H9 (cell line): ENCODE results near the gene KCNMB2. TPM values are rescaled to one million over a fixed set of nuclear protein-coding genes. Genes with fewer than 3 reads are reported as not detected.

ENCODE experiments used
- DNase-seq: peaks from one replicate; pipeline ENCODE4 v3.0.0-alpha.2; 2017
- H2AFZ ChIP-seq: one replicate; pipeline ENCODE4 v1.6.1; 2013; ENCODE audit warnings: mild to moderate bottlenecking, low read length, control low read depth, moderate library complexity
- H2AK5ac ChIP-seq: 2 replicates; pipeline ENCODE4 v1.6.1; 2013; ENCODE audit warnings: low read length, control low read depth, mixed read lengths; ENCODE audit not compliant: insufficient read length
- H2BK120ac ChIP-seq: one replicate; pipeline ENCODE4 v1.6.1; 2013; ENCODE audit warnings: low read depth, mild to moderate bottlenecking, low read length, control low read depth, inconsistent platforms; ENCODE audit not compliant: poor library complexity, severe bottlenecking
- H2BK12ac ChIP-seq: 2 replicates; pipeline ENCODE4 v1.6.1; 2013; ENCODE audit warnings: low read length, control low read depth, mixed read lengths, low read depth; ENCODE audit not compliant: insufficient read length
- H2BK15ac ChIP-seq: 2 replicates; pipeline ENCODE4 v1.6.1; 2013; ENCODE audit warnings: low read depth, low read length, control low read depth
- H2BK20ac ChIP-seq: one replicate; pipeline ENCODE4 v1.6.1; 2013; ENCODE audit warnings: low read depth, mild to moderate bottlenecking, low read length, control low read depth, inconsistent platforms; ENCODE audit not compliant: poor library complexity, severe bottlenecking
- H2BK5ac ChIP-seq: 2 replicates; pipeline ENCODE4 v1.6.1; 2013; ENCODE audit warnings: low read length, control low read depth, mixed read lengths; ENCODE audit not compliant: insufficient read length
- H3K14ac ChIP-seq: 2 replicates; pipeline ENCODE4 v1.6.1; 2013; ENCODE audit warnings: low read length, control low read depth; ENCODE audit not compliant: insufficient read depth
- H3K18ac ChIP-seq: 2 replicates; pipeline ENCODE4 v1.6.1; 2013; ENCODE audit warnings: low read depth, mild to moderate bottlenecking, mixed read lengths, low read length, control low read depth; ENCODE audit not compliant: insufficient read length
- H3K23ac ChIP-seq: 2 replicates; pipeline ENCODE4 v1.6.1; 2013; ENCODE audit warnings: low read length, control low read depth, mixed read lengths, low read depth; ENCODE audit not compliant: insufficient read length
- H3K23me2 ChIP-seq: 2 replicates; pipeline ENCODE4 v1.6.1; 2013; ENCODE audit warnings: low read depth, mild to moderate bottlenecking, mixed read lengths, low read length, control low read depth; ENCODE audit not compliant: insufficient read length, poor library complexity, severe bottlenecking
- H3K27ac ChIP-seq: 2 replicates; pipeline ENCODE4 v1.5.1; 2013; ENCODE audit warnings: low read length, control low read depth, mixed read lengths, low read depth; ENCODE audit not compliant: insufficient read length
- H3K27me3 ChIP-seq: 2 replicates; pipeline ENCODE4 v1.6.1; 2013; ENCODE audit warnings: low read length, control low read depth, inconsistent platforms; ENCODE audit not compliant: insufficient read depth
- H3K4ac ChIP-seq: 2 replicates; pipeline ENCODE4 v1.6.1; 2013; ENCODE audit warnings: low read depth, mild to moderate bottlenecking, control low read depth, inconsistent platforms, low read length, moderate library complexity
- H3K4me1 ChIP-seq: 2 replicates; pipeline ENCODE4 v1.6.1; 2013; ENCODE audit warnings: low read length, control low read depth, inconsistent platforms; ENCODE audit not compliant: insufficient read depth
- H3K4me2 ChIP-seq: 2 replicates; pipeline ENCODE4 v1.6.1; 2013; ENCODE audit warnings: low read length, control low read depth, mixed read lengths; ENCODE audit not compliant: insufficient read length, insufficient read depth
- H3K56ac ChIP-seq: 2 replicates; pipeline ENCODE4 v1.6.1; 2013; ENCODE audit warnings: low read depth, mild to moderate bottlenecking, mixed read lengths, low read length, control low read depth; ENCODE audit not compliant: insufficient read length
- H3K79me1 ChIP-seq: 2 replicates; pipeline ENCODE4 v1.6.1; 2013; ENCODE audit warnings: low read depth, mild to moderate bottlenecking, moderate library complexity, low read length, control low read depth, inconsistent platforms; ENCODE audit not compliant: insufficient read depth, poor library complexity, severe bottlenecking
- H3K79me2 ChIP-seq: 2 replicates; pipeline ENCODE4 v1.6.1; 2013; ENCODE audit warnings: low read length, control low read depth, inconsistent platforms; ENCODE audit not compliant: insufficient read depth
- H3K9ac ChIP-seq: 2 replicates; pipeline ENCODE4 v1.6.1; 2013; ENCODE audit warnings: low read length, control low read depth, mixed read lengths; ENCODE audit not compliant: insufficient read length; ENCODE audit errors: extremely low read depth
- H3K9me3 ChIP-seq: one replicate; pipeline ENCODE4 v1.6.1; 2013; ENCODE audit warnings: low read depth, low read length, inconsistent platforms; ENCODE audit not compliant: control insufficient read depth
- H3T11ph ChIP-seq: one replicate; pipeline ENCODE4 v1.6.1; 2013; ENCODE audit warnings: mild to moderate bottlenecking, low read length, control low read depth, inconsistent platforms
- H4K20me1 ChIP-seq: one replicate; pipeline ENCODE4 v1.6.1; 2013; ENCODE audit not compliant: control insufficient read depth, insufficient read length, insufficient read depth
- H4K5ac ChIP-seq: 2 replicates; pipeline ENCODE4 v1.6.1; 2013; ENCODE audit warnings: low read depth, mild to moderate bottlenecking, mixed read lengths, low read length, control low read depth; ENCODE audit not compliant: insufficient read length
- H4K8ac ChIP-seq: replicated peaks from 2 replicates; pipeline ENCODE4 v1.6.1; 2013; ENCODE audit warnings: low read length, control low read depth, mixed read lengths, low read depth; ENCODE audit not compliant: insufficient read length
- H4K91ac ChIP-seq: 2 replicates; pipeline ENCODE4 v1.6.1; 2013; ENCODE audit warnings: low read depth, mild to moderate bottlenecking, moderate library complexity, mixed read lengths, low read length, control low read depth; ENCODE audit not compliant: insufficient read length
- H3K27ac Mint-ChIP-seq, 3 experiments: 2 replicates in 2 of 3; 3 replicates in 1 of 3; pipeline ENCODE4 v1.8.0; 2020 to 2021; ENCODE audit warnings: mixed read lengths in 3 of 3, mild to moderate bottlenecking in 1 of 3, moderate library complexity in 1 of 3
- H3K27me3 Mint-ChIP-seq: 2 replicates; pipeline ENCODE4 v1.8.0; 2021; ENCODE audit warnings: low read depth, mild to moderate bottlenecking, moderate library complexity, mixed read lengths
- H3K36me3 Mint-ChIP-seq, 3 experiments: 2 replicates in 2 of 3; 3 replicates in 1 of 3; pipeline ENCODE4 v1.8.0; 2020 to 2021; ENCODE audit warnings: low read depth in 3 of 3, mixed read lengths in 3 of 3; ENCODE audit not compliant: insufficient read depth in 1 of 3
- H3K4me1 Mint-ChIP-seq, 2 experiments: 2 replicates each; pipeline ENCODE4 v1.8.0; 2020; ENCODE audit warnings: mixed read lengths in 2 of 2
- H3K4me3 Mint-ChIP-seq, 2 experiments: 2 replicates in 1 of 2; 3 replicates in 1 of 2; pipeline ENCODE4 v1.8.0; 2020 to 2021; ENCODE audit warnings: mild to moderate bottlenecking in 2 of 2, mixed read lengths in 2 of 2, moderate library complexity in 1 of 2
- H3K9me3 Mint-ChIP-seq, 2 experiments: 2 replicates in 1 of 2; 3 replicates in 1 of 2; pipeline ENCODE4 v1.8.0; 2020; ENCODE audit warnings: mild to moderate bottlenecking in 2 of 2, mixed read lengths in 2 of 2, moderate library complexity in 1 of 2
- CTCF ChIP-seq: fragments of 200-600 bp; sonication (generic); conservative IDR thresholded peaks from 3 replicates; pipeline ENCODE4 v1.8.0; 2021; ENCODE audit warnings: antibody characterized with exemption, mild to moderate bottlenecking
- WGBS: extraction: QIAGEN DNeasy Blood & Tissue Kit; methylation state at CpG from one replicate; pipeline ENCODE4 v1.1.7; 2013; ENCODE audit warnings: missing lambda C conversion rate, low lambda C conversion rate, mixed read lengths; ENCODE audit not compliant: insufficient read length; ENCODE audit errors: extremely low coverage; 5-methylcytosine and 5-hydroxymethylcytosine counted together
- total RNA-seq: library from RNA; stranded (reverse); gene quantifications from 2 replicates; pipeline ENCODE4 v1.2.1, GENCODE V29; 2021

Gene KCNMB2
- total RNA-seq, 1 experiment from 2014 or later = not detected

GRCh38 chr3:178520451-178520850, 15.8 kb upstream of the KCNMB2 start:
- H4K8ac ChIP-seq = no peak overlapping the region

More at GRCh38 chr3:178520451-178520850, 15.8 kb upstream of the KCNMB2 start:
- Histone ChIP-seq H3K23me2 (no peaks in the 10 kb centered on the region), H4K20me1 (no peaks in the 10 kb centered on the region), H2AFZ (no peak overlapping the region), H3T11ph (no peak overlapping the region), H3K4me1 (no peaks in the 10 kb centered on the region), H2BK5ac (no peak overlapping the region), H3K79me2 (no peaks in the 10 kb centered on the region), H4K91ac (no peak overlapping the region), H2BK12ac (no peak overlapping the region), H3K14ac (no peak overlapping the region), H3K27ac (no peak overlapping the region), H3K9ac (no peak overlapping the region), H3K4me2 (no peak overlapping the region), H2AK5ac (no peak overlapping the region), H2BK120ac (no peak overlapping the region), H3K23ac (no peak overlapping the region), H3K9me3 (no peaks in the 10 kb centered on the region), H3K56ac (no peak overlapping the region), H2BK15ac (no peak overlapping the region), H2BK20ac (no peak overlapping the region), H3K18ac (no peak overlapping the region), H3K79me1 (no peaks in the 10 kb centered on the region), H3K4ac (no peak overlapping the region), H3K27me3 (no peaks in the 10 kb centered on the region), H4K5ac (no peak overlapping the region)
- TF ChIP-seq CTCF = no peak
- Mint-ChIP-seq H3K27me3 (no peaks in the 10 kb centered on the region), H3K4me3 (no peak overlapping the region), H3K36me3 (no peaks in the 10 kb centered on the region), H3K9me3 (no peaks in the 10 kb centered on the region), H3K4me1 (peaks cover 5 to 6% of the 10 kb centered on the region in 2 experiments), H3K27ac (no peak overlapping the region)
- no peak for DNase-seq
- no CpG with 5 or more reads among the region's 2 CpGs for WGBS
